Transverse colon (tissue), 4 donors: ENCODE results near the gene PCNP. TPM values are rescaled to one million over a fixed set of nuclear protein-coding genes. Genes with fewer than 3 reads are reported as not detected.

Source experiments
- DNase-seq: peaks from one replicate; pipeline ENCODE4 v3.0.0-alpha.2; 2019
- H3K27ac ChIP-seq, 4 donors: fragments of 200-600 bp; sonication (generic); 2 replicates each; pipeline ENCODE4 v1.5.1; 2016 to 2018; ENCODE audit warnings: inconsistent platforms in 4 of 4
- H3K27me3 ChIP-seq: fragments of 200-600 bp; sonication (generic); 2 replicates; pipeline ENCODE4 v1.5.1; 2017; ENCODE audit warnings: inconsistent platforms
- H3K36me3 ChIP-seq, 4 donors: fragments of 200-600 bp; sonication (generic); 2 replicates each; pipeline ENCODE4 v1.5.1; 2017 to 2019; ENCODE audit warnings: inconsistent platforms in 4 of 4
- H3K4me1 ChIP-seq, 4 donors: fragments of 200-600 bp; sonication (generic); 2 replicates each; pipeline ENCODE4 v1.5.1; 2017 to 2020; ENCODE audit warnings: inconsistent platforms in 4 of 4
- H3K4me3 ChIP-seq, 4 donors: fragments of 200-600 bp; sonication (generic); 1 replicate in 1 of 4; 2 replicates in 3 of 4; pipeline versions ENCODE4 v1.5.1 to v1.6.1; 2017 to 2019; ENCODE audit warnings: inconsistent platforms in 4 of 4
- H3K9me3 ChIP-seq, 2 donors: fragments of 200-600 bp; sonication (generic); 2 replicates each; pipeline ENCODE4 v1.5.1; 2017 to 2019; ENCODE audit warnings: inconsistent platforms in 2 of 2
- CTCF ChIP-seq, 5 experiments: fragments of 200-600 bp in 3 of 5; fragments of 450-650 bp in 2 of 5; sonication (generic) in 3 of 5; IDR thresholded peaks; 1 replicate in 2 of 5; 2 replicates in 3 of 5; pipeline ENCODE4 v1.5.1; 2016 to 2017; ENCODE audit warnings: antibody characterized with exemption in 5 of 5, inconsistent platforms in 3 of 5, mild to moderate bottlenecking in 2 of 5, moderate library complexity in 1 of 5
- EP300 ChIP-seq: sonication (generic); formaldehyde crosslinking; IDR thresholded peaks from one replicate; pipeline ENCODE4 v1.6.1; 2017; ENCODE audit warnings: antibody characterized with exemption, low read depth
- POLR2A ChIP-seq: fragments of 450-650 bp; IDR thresholded peaks from one replicate; pipeline ENCODE4 v1.6.1; 2016; ENCODE audit warnings: antibody characterized with exemption, mild to moderate bottlenecking, moderate library complexity
- POLR2AphosphoS5 ChIP-seq, 3 donors: sonication (generic); formaldehyde crosslinking; IDR thresholded peaks; one replicate each; pipeline ENCODE4 v1.6.1; 2016; ENCODE audit warnings: antibody characterized with exemption in 3 of 3
- WGBS, 2 donors: methylation state at CpG; one replicate each; pipeline ENCODE4 v1.1.5; 2018; ENCODE audit warnings: low coverage in 1 of 2; 5-methylcytosine and 5-hydroxymethylcytosine counted together
- in situ Hi-C, 4 donors: fragments of 200-750 bp; cut with MboI; loops; one replicate each; pipeline versions ENCODE4 v1.15.0 to v1.15.1; 2017; ENCODE audit warnings: low sequenced_read_pairs in 3 of 4, low pct_ligation_motif_present in 1 of 4, low pct_unique_long_range_greater_than_20kb in 1 of 4
- intact Hi-C: fragments of 100-400 bp; cut with DNase I; formaldehyde crosslinking; loops from one replicate; pipeline ENCODE4 v1.15.1; 2023; ENCODE audit warnings: low total_unique reads
- total RNA-seq, 4 donors: library from RNA; depleted of rRNA; stranded (reverse); fragments of >200 nt; gene quantifications; one replicate each; pipeline ENCODE4 v1.1.0, GENCODE V29; 2016

The PCNP gene
- total RNA-seq, 4 donors from 2014 or later = 55.7 to 95.7 (median 71.9) TPM

GRCh38 chr3:101623656-101624055, 49.7 kb downstream of the PCNP start:
- no peaks in the 10 kb centered on the region for H3K27me3 ChIP-seq
- in situ Hi-C loops (no loop called here), intact Hi-C loops (no loop called here)
- WGBS, 2 donors = 94 to 100% methylated on average over 1 of the region's 1 CpG
- TF ChIP-seq EP300 (no peak), POLR2AphosphoS5 (IDR thresholded peaks at IDR 0.05) (no peak), POLR2A (no peak), CTCF (IDR thresholded peaks at IDR 0.05) (no peak)
- H3K27ac ChIP-seq = no peak overlapping the region
- no peak for DNase-seq
- H3K4me1 ChIP-seq = no peaks in the 10 kb centered on the region
- H3K9me3 ChIP-seq = no peaks in the 10 kb centered on the region
- no peaks in the 10 kb centered on the region for H3K36me3 ChIP-seq
- H3K4me3 ChIP-seq = no peak overlapping the region

GRCh38 chr3:101624857-101625256, 50.9 kb downstream of the PCNP start:
- in situ Hi-C loops = no loop called here
- no peaks in the 10 kb centered on the region for H3K4me1 ChIP-seq
- no peak overlapping the region for H3K27ac ChIP-seq
- WGBS, 2 donors = 90% methylated on average over 2 of the region's 2 CpGs; no CpG with 5 or more reads in 1 of the 2 donors
- intact Hi-C loops = no loop called here
- TF ChIP-seq CTCF (IDR thresholded peaks at IDR 0.05) (no peak), POLR2A (no peak), POLR2AphosphoS5 (IDR thresholded peaks at IDR 0.05) (no peak), EP300 (no peak)
- H3K9me3 ChIP-seq = no peaks in the 10 kb centered on the region
- H3K27me3 ChIP-seq = no peaks in the 10 kb centered on the region
- no peaks in the 10 kb centered on the region for H3K36me3 ChIP-seq
- no peak for DNase-seq
- H3K4me3 ChIP-seq = no peak overlapping the region

GRCh38 chr3:101625879-101626278, 51.9 kb downstream of the PCNP start:
- DNase-seq = no peak
- no peak overlapping the region for H3K27ac ChIP-seq
- H3K27me3 ChIP-seq = no peaks in the 10 kb centered on the region
- intact Hi-C loops = no loop called here
- H3K9me3 ChIP-seq = no peaks in the 10 kb centered on the region
- in situ Hi-C loops = no loop called here
- no peaks in the 10 kb centered on the region for H3K36me3 ChIP-seq
- no peak overlapping the region for H3K4me3 ChIP-seq
- 95 to 100% methylated on average over 1 to 2 of the region's 2 CpGs for WGBS, 2 donors
- TF ChIP-seq POLR2AphosphoS5 (IDR thresholded peaks at IDR 0.05) = no peak
- TF ChIP-seq EP300 = no peak
- no peak for TF ChIP-seq POLR2A
- TF ChIP-seq CTCF (IDR thresholded peaks at IDR 0.05) = no peak
- no peaks in the 10 kb centered on the region for H3K4me1 ChIP-seq

- no peaks in the 10 kb centered on the region for H3K27me3 ChIP-seq
- H3K9me3 ChIP-seq = no peaks in the 10 kb centered on the region
- in situ Hi-C loops = no loop called here
- H3K4me3 ChIP-seq = no peak overlapping the region
- no peak for TF ChIP-seq POLR2A
- no peak for TF ChIP-seq EP300
- TF ChIP-seq CTCF (IDR thresholded peaks at IDR 0.05) = no peak
- TF ChIP-seq POLR2AphosphoS5 (IDR thresholded peaks at IDR 0.05) = no peak
- no peaks in the 10 kb centered on the region for H3K36me3 ChIP-seq
- no peak for DNase-seq
- intact Hi-C loops = no loop called here
- H3K4me1 ChIP-seq = no peaks in the 10 kb centered on the region
- no peak overlapping the region for H3K27ac ChIP-seq
These were observed 55.2 kb downstream of the PCNP start for GRCh38 chr3:101629219-101629618.
